ENCODE results near the gene METTL15. TPM values are rescaled to one million over a fixed set of nuclear protein-coding genes. Genes with fewer than 3 reads are reported as not detected.

Gene METTL15
- total and polyA plus RNA-seq, 2 of the 8 experiments (the other 6 are each of a cell fraction or from before 2014, with no cell fraction given), result 5.4 to 10.5 TPM

DNA sequence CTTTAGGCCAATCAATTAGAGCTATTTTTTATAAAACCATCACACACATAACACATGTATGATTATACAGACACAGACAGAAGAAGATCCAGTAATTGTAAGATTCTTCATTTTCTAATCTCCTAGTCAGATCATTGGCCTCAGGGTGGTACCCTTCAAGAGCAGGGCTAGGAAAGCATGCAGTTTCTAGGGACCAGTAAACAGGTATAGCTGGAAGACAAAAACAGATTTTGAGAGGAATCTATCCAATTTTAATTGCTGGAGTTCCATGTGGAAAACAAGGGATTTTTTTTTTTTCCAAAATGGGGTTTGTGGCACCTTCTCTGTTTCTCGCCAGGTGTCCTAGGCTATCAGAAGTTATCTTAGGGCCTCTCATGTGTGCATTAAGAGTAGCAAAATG is 29.6 kb downstream of the METTL15 start:
- CTCF ChIA-PET (ENCODE audit: partially characterized antibody), result interaction anchor here (0.6 kb wide), 1 partner anchor 487 kb away, joined by 3 read pairs; no protein-coding TSS in a partner anchor
- H3K9me3 ChIP-seq (ENCODE audit: insufficient read depth in 2 of 2, low read depth in 1 of 2, low read length in 1 of 2), result peaks cover 63 to 68% of the 10 kb centered on the region in 2 experiments
- H3K4me1 ChIP-seq (replicated peaks in 1 of 4; ENCODE audit: control insufficient read depth in 3 of 4, insufficient read depth in 4 of 4, low read length in 3 of 4), result no peaks in the 10 kb centered on the region
- H4K91ac ChIP-seq (replicated peaks; ENCODE audit: insufficient read length, low read length), result no peak overlapping the region
- 88% methylated on average over 1 of the region's 1 CpG; no CpG with 5 or more reads in 1 of the 2 experiments for WGBS, 2 experiments (ENCODE audit: extremely low coverage in 1 of 2, insufficient coverage in 1 of 2, insufficient read length in 1 of 2, insufficient replicate concordance in 2 of 2, low coverage in 1 of 2, low lambda C conversion rate in 2 of 2, missing lambda C conversion rate in 1 of 2)
- no peak overlapping the region for H3K4me3 ChIP-seq (ENCODE audit: extremely low read depth in 1 of 4, insufficient read depth in 2 of 4, low read depth in 3 of 4, low read length in 4 of 4)
- H3K18ac ChIP-seq (ENCODE audit: extremely low read depth, low read length), result no peak overlapping the region
- no peak overlapping the region for H4K8ac ChIP-seq (ENCODE audit: extremely low read depth, insufficient read depth, low read length)
- H3K79me2 ChIP-seq (ENCODE audit: control insufficient read depth in 1 of 2, insufficient read depth in 2 of 2, low read length in 2 of 2), result no peaks in the 10 kb centered on the region
- no peak overlapping the region for H3K56ac ChIP-seq (replicated peaks; ENCODE audit: insufficient read length, low read depth, low read length)
- H3K27me3 ChIP-seq (replicated peaks in 1 of 4; ENCODE audit: control insufficient read depth in 3 of 4, extremely low read depth in 1 of 4, insufficient read depth in 3 of 4, low read length in 3 of 4), result no peaks in the 10 kb centered on the region
- no peak overlapping the region for H2BK5ac ChIP-seq (ENCODE audit: low read depth, low read length)
- no peak overlapping the region for H2BK120ac ChIP-seq (replicated peaks; ENCODE audit: low read depth, low read length)
- no peaks in the 10 kb centered on the region; the same call in 1 of the 2 replicates for H3K23me2 ChIP-seq (ENCODE audit: low read depth, low read length)
- no peak overlapping the region for H3K4ac ChIP-seq (replicated peaks; ENCODE audit: insufficient read length, low read depth, low read length)
- H2BK20ac ChIP-seq (ENCODE audit: low read length), result no peak overlapping the region
- no peak overlapping the region for H3K4me2 ChIP-seq (ENCODE audit: insufficient read depth in 1 of 2, low read depth in 2 of 2, low read length in 2 of 2)
- no peak overlapping the region for H3K23ac ChIP-seq (ENCODE audit: insufficient read length)
- POLR2A ChIA-PET (ENCODE audit: partially characterized antibody), result no interaction called here
- H2BK15ac ChIP-seq (ENCODE audit: low read length), result no peak overlapping the region
- no peak for FAIRE-seq
- DNase-seq (ENCODE audit: low read depth in 1 of 2, low spot score in 2 of 2), result no peak
- no peak overlapping the region for H2BK12ac ChIP-seq (ENCODE audit: low read depth, low read length)
- H2AFZ ChIP-seq (ENCODE audit: low read length), result no peak overlapping the region
- H3K14ac ChIP-seq (ENCODE audit: insufficient read length), result no peak overlapping the region
- H3K79me1 ChIP-seq (ENCODE audit: low read depth, low read length), result no peaks in the 10 kb centered on the region
- H3K36me3 ChIP-seq (ENCODE audit: control insufficient read depth in 2 of 4, insufficient read depth in 4 of 4, low read length in 3 of 4), result peaks cover 0 to 52% (median 17%) of the 10 kb centered on the region in 4 experiments; a peak in 4 of 8 replicates
- H2AK5ac ChIP-seq (ENCODE audit: low read depth, low read length), result no peak overlapping the region
- no peak overlapping the region for H4K5ac ChIP-seq (ENCODE audit: insufficient read length, low read depth, low read length)
- H4K20me1 ChIP-seq (replicated peaks in 1 of 2; ENCODE audit: control insufficient read depth in 1 of 2, insufficient read depth in 2 of 2, low read length in 2 of 2), result no peaks in the 10 kb centered on the region
- no peak overlapping the region for H3K27ac ChIP-seq (ENCODE audit: low read depth, low read length)
- H3K9ac ChIP-seq (replicated peaks in 1 of 4; ENCODE audit: extremely low read depth in 1 of 4, low read depth in 3 of 4, low read length in 3 of 4), result no peak overlapping the region
- TF ChIP-seq HDAC6 (IDR thresholded peaks at IDR 0.05; ENCODE audit: low read depth, low read length), result no peak
- no peak for TF ChIP-seq GTF2F1 (IDR thresholded peaks at IDR 0.05; ENCODE audit: borderline replicate concordance, low read depth, low read length)
- TF ChIP-seq JUN (IDR thresholded peaks at IDR 0.05; ENCODE audit: low read depth, low read length), result no peak
- TF ChIP-seq, protein P1, sequence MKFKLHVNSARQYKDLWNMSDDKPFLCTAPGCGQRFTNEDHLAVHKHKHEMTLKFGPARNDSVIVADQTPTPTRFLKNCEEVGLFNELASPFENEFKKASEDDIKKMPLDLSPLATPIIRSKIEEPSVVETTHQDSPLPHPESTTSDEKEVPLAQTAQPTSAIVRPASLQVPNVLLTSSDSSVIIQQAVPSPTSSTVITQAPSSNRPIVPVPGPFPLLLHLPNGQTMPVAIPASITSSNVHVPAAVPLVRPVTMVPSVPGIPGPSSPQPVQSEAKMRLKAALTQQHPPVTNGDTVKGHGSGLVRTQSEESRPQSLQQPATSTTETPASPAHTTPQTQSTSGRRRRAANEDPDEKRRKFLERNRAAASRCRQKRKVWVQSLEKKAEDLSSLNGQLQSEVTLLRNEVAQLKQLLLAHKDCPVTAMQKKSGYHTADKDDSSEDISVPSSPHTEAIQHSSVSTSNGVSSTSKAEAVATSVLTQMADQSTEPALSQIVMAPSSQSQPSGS (IDR thresholded peaks at IDR 0.05; ENCODE audit: low read length), result no peak
- TF ChIP-seq SP4 (IDR thresholded peaks at IDR 0.05; ENCODE audit: low read length), result no peak
- TF ChIP-seq BRCA1 (IDR thresholded peaks at IDR 0.05; ENCODE audit: low read depth, low read length), result no peak
- TF ChIP-seq, protein P2, sequence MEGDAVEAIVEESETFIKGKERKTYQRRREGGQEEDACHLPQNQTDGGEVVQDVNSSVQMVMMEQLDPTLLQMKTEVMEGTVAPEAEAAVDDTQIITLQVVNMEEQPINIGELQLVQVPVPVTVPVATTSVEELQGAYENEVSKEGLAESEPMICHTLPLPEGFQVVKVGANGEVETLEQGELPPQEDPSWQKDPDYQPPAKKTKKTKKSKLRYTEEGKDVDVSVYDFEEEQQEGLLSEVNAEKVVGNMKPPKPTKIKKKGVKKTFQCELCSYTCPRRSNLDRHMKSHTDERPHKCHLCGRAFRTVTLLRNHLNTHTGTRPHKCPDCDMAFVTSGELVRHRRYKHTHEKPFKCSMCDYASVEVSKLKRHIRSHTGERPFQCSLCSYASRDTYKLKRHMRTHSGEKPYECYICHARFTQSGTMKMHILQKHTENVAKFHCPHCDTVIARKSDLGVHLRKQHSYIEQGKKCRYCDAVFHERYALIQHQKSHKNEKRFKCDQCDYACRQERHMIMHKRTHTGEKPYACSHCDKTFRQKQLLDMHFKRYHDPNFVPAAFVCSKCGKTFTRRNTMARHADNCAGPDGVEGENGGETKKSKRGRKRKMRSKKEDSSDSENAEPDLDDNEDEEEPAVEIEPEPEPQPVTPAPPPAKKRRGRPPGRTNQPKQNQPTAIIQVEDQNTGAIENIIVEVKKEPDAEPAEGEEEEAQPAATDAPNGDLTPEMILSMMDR (IDR thresholded peaks at IDR 0.05; ENCODE audit: control extremely low read depth in 1 of 3, insufficient read depth in 1 of 3, low read depth in 1 of 3, low read length in 3 of 3), result no peak
- no peak for TF ChIP-seq RBBP5 (IDR thresholded peaks at IDR 0.05; ENCODE audit: borderline replicate concordance, low read depth, low read length)
- TF ChIP-seq FOSL1 (IDR thresholded peaks at IDR 0.05; ENCODE audit: insufficient read depth, low read depth, low read length), result no peak
